PC-9 (cell line): ENCODE results near the gene LRFN4. TPM values are rescaled to one million over a fixed set of nuclear protein-coding genes. Genes with fewer than 3 reads are reported as not detected.
A peak's percentile ranks its signal among the peaks of the same experiment; 100 is the strongest.

Experiments used
- BruUV-seq: library from RNA; stranded (reverse); fragments of 400-500 nt; replicated peaks from 2 replicates; lab custom pipeline; 2021; lab: Mats Ljungman, UMichigan
- CTCF ChIA-PET: fragments of 300-600 bp; sonication (Branson Sonifier 250); formaldehyde crosslinking; loops from one replicate; lab custom pipeline; 2022; ENCODE audit warnings: antibody characterized with exemption; lab: Charles Lee
- POLR2A ChIA-PET: fragments of 300-600 bp; sonication (Branson Sonifier 250); formaldehyde crosslinking; loops from one replicate; lab custom pipeline; 2022; ENCODE audit warnings: antibody characterized with exemption; ENCODE audit not compliant: unreplicated experiment; lab: Charles Lee
- DNase-seq, 2 experiments: peaks; one replicate each; pipeline versions ENCODE4 v3.0.0 to v3.0.0-alpha.2; 2015 to 2022; ENCODE audit warnings: mixed read lengths in 1 of 2
- H2AFZ ChIP-seq: fragments of 200-600 bp; sonication (generic); 2 replicates; pipeline ENCODE4 v1.8.1; 2017; ENCODE audit warnings: antibody characterized with exemption
- H3F3A ChIP-seq: fragments of 200-600 bp; sonication (generic); 2 replicates; pipeline ENCODE4 v1.8.1; 2017; ENCODE audit warnings: antibody characterized with exemption, mild to moderate bottlenecking, low read depth; ENCODE audit not compliant: insufficient read depth
- H3K27ac ChIP-seq: fragments of 200-600 bp; sonication (generic); 2 replicates; pipeline ENCODE4 v1.6.1; 2016; ENCODE audit warnings: mixed run types
- H3K27me3 ChIP-seq: fragments of 200-600 bp; sonication (generic); 2 replicates; pipeline ENCODE4 v1.6.1; 2016; ENCODE audit warnings: low read depth, mixed run types; ENCODE audit not compliant: insufficient read depth
- H3K36me3 ChIP-seq: fragments of 200-600 bp; sonication (generic); 2 replicates; pipeline ENCODE4 v1.6.1; 2016; ENCODE audit warnings: low read depth, mixed run types
- H3K4me1 ChIP-seq: fragments of 200-600 bp; sonication (generic); replicated peaks from 2 replicates; pipeline ENCODE4 v1.6.1; 2016; ENCODE audit warnings: mixed run types; ENCODE audit not compliant: insufficient read depth
- H3K4me2 ChIP-seq: fragments of 200-600 bp; sonication (generic); 2 replicates; pipeline ENCODE4 v1.6.1; 2017; ENCODE audit warnings: mixed run types
- H3K4me3 ChIP-seq: fragments of 200-600 bp; sonication (generic); 2 replicates; pipeline ENCODE4 v1.6.1; 2016; ENCODE audit warnings: mixed run types
- H3K79me2 ChIP-seq: fragments of 200-600 bp; sonication (generic); 2 replicates; pipeline ENCODE4 v1.6.1; 2017; ENCODE audit warnings: low read depth, mixed run types
- H3K9me2 ChIP-seq: fragments of 200-600 bp; sonication (generic); 2 replicates; pipeline ENCODE4 v1.8.1; 2017; ENCODE audit warnings: mild to moderate bottlenecking; ENCODE audit not compliant: insufficient read depth
- H3K9me3 ChIP-seq: fragments of 200-600 bp; sonication (generic); 2 replicates; pipeline ENCODE4 v1.8.1; 2016; ENCODE audit warnings: low read depth; ENCODE audit not compliant: insufficient read depth
- H4K20me1 ChIP-seq: fragments of 200-600 bp; sonication (generic); 2 replicates; pipeline ENCODE4 v1.8.1; 2017; ENCODE audit not compliant: insufficient read depth
- CTCF ChIP-seq: fragments of 200-600 bp; sonication (generic); conservative IDR thresholded peaks from 2 replicates; pipeline ENCODE4 v1.6.1; 2017; ENCODE audit warnings: mixed run types, antibody characterized with exemption, mild to moderate bottlenecking, moderate library complexity
- EZH2 ChIP-seq: fragments of 200-600 bp; sonication (generic); IDR thresholded peaks from 2 replicates; pipeline ENCODE4 v1.8.0; 2017; ENCODE audit warnings: antibody characterized with exemption, low read depth
- intact Hi-C: fragments of 100-400 bp; cut with micrococcal nuclease; formaldehyde crosslinking; loops from one replicate; pipeline ENCODE4 v1.10.0; 2022; ENCODE audit not compliant: unreplicated experiment
- total RNA-seq: library from RNA; stranded (reverse); gene quantifications from 2 replicates; pipeline ENCODE4 v1.2.3, GENCODE V29; 2021

The LRFN4 gene
- total RNA-seq, 1 experiment from 2014 or later = 13.8 TPM

- H3K4me2 ChIP-seq = peak overlapping the region; percentile 48
- no peak for DNase-seq
- no peaks in the 10 kb centered on the region for H3K36me3 ChIP-seq
- H3F3A ChIP-seq = peaks cover 16% of the 10 kb centered on the region
- peak overlapping the region; percentile 73; the same call in 1 of the 2 replicates for H3K27ac ChIP-seq
- no peaks in the 10 kb centered on the region for H4K20me1 ChIP-seq
- TSS peak; percentile 74 for BruUV-seq
- no peak overlapping the region for H3K4me3 ChIP-seq
- H3K9me2 ChIP-seq = no peaks in the 10 kb centered on the region
- intact Hi-C loops = no loop called here
- no peaks in the 10 kb centered on the region for H3K79me2 ChIP-seq
- H3K9me3 ChIP-seq = no peaks in the 10 kb centered on the region
- CTCF ChIA-PET = no interaction called here
- no peaks in the 10 kb centered on the region for H3K27me3 ChIP-seq
- TF ChIP-seq EZH2 (no peak), CTCF (no peak)
- H2AFZ ChIP-seq = no peak overlapping the region
- peaks cover 34% of the 10 kb centered on the region for H3K4me1 ChIP-seq
- POLR2A ChIA-PET = interaction anchor here (0.7 kb wide), 1 partner anchor 70 kb away, joined by 3 read pairs; no protein-coding TSS in a partner anchor
Measured at GRCh38 chr11:66905631-66906030, 48.8 kb downstream of the LRFN4 start.

GRCh38 chr11:66906061-66906733 is 49.3 kb downstream of the LRFN4 start:
- CTCF ChIA-PET = no interaction called here
- Histone ChIP-seq H3K79me2 (no peaks in the 10 kb centered on the region), H3K4me2 (peak overlapping the region; percentile 29), H3K36me3 (no peaks in the 10 kb centered on the region), H3K4me1 (peaks cover 34% of the 10 kb centered on the region), H3K27ac (no peak overlapping the region), H3K4me3 (no peak overlapping the region), H3K9me2 (no peaks in the 10 kb centered on the region), H4K20me1 (no peaks in the 10 kb centered on the region), H3F3A (peaks cover 16% of the 10 kb centered on the region), H3K9me3 (no peaks in the 10 kb centered on the region), H3K27me3 (no peaks in the 10 kb centered on the region), H2AFZ (no peak overlapping the region)
- DNase-seq = peak in 1 of 2 experiments; percentile 39
- intact Hi-C loops = no loop called here
- BruUV-seq = TSS peak; percentile 84
- TF ChIP-seq CTCF (no peak), EZH2 (no peak)
- POLR2A ChIA-PET = interaction anchor here (0.7 kb wide), 1 partner anchor 70 kb away, joined by 3 read pairs; no protein-coding TSS in a partner anchor

GRCh38 chr11:66907751-66908630 is 51.1 kb downstream of the LRFN4 start:
- no peak for TF ChIP-seq CTCF
- TF ChIP-seq EZH2 = no peak
- DNase-seq = no peak
- no peak overlapping the region for H2AFZ ChIP-seq
- peaks cover 16% of the 10 kb centered on the region for H3F3A ChIP-seq
- intact Hi-C loops = no loop called here
- peaks cover 28% of the 10 kb centered on the region for H3K4me1 ChIP-seq
- H3K79me2 ChIP-seq = no peaks in the 10 kb centered on the region
- H3K27me3 ChIP-seq = no peaks in the 10 kb centered on the region
- BruUV-seq = no TSS peak
- CTCF ChIA-PET = no interaction called here
- POLR2A ChIA-PET = no interaction called here
- H3K36me3 ChIP-seq = no peaks in the 10 kb centered on the region
- H3K4me3 ChIP-seq = no peak overlapping the region
- H3K9me2 ChIP-seq = no peaks in the 10 kb centered on the region
- no peaks in the 10 kb centered on the region for H3K9me3 ChIP-seq
- H3K27ac ChIP-seq = no peak overlapping the region
- no peak overlapping the region for H3K4me2 ChIP-seq
- H4K20me1 ChIP-seq = no peaks in the 10 kb centered on the region
